ENCODE data around the gene CLASP1. TPM values are rescaled to one million over a fixed set of nuclear protein-coding genes. Genes with fewer than 3 reads are reported as not detected.

The CLASP1 gene
- total RNA-seq, 1 donor from 2014 or later, result 54.1 TPM

DNA sequence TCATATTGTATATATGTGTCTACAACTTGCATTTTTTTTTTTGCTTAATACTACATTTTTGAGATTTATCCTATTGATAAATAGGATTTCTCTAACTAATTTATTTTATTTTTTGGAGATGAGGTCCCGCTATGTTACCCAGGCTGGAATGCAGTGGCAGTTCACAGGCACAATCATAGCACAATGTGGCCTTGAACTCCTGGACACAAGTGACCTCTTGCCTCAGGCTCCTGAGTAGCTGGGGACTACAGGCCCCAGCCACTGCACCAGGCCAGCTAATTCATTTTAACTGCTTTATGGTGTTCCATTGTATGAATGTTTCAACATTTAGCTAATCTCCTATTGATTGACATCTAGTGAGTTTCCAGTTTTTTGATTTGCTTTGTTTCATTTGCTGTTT lies 16.8 kb upstream of the CLASP1 start:
- no peak for DNase-seq (ENCODE audit: low read depth)
- Histone ChIP-seq H3K4me3 (ENCODE audit: low read depth, low read length) (no peak overlapping the region), H3K27me3 (ENCODE audit: control insufficient read depth, insufficient read depth, low read length) (no peaks in the 10 kb centered on the region), H3K36me3 (ENCODE audit: control insufficient read depth, insufficient read depth, low read length) (no peaks in the 10 kb centered on the region)
- TF ChIP-seq, protein P1, sequence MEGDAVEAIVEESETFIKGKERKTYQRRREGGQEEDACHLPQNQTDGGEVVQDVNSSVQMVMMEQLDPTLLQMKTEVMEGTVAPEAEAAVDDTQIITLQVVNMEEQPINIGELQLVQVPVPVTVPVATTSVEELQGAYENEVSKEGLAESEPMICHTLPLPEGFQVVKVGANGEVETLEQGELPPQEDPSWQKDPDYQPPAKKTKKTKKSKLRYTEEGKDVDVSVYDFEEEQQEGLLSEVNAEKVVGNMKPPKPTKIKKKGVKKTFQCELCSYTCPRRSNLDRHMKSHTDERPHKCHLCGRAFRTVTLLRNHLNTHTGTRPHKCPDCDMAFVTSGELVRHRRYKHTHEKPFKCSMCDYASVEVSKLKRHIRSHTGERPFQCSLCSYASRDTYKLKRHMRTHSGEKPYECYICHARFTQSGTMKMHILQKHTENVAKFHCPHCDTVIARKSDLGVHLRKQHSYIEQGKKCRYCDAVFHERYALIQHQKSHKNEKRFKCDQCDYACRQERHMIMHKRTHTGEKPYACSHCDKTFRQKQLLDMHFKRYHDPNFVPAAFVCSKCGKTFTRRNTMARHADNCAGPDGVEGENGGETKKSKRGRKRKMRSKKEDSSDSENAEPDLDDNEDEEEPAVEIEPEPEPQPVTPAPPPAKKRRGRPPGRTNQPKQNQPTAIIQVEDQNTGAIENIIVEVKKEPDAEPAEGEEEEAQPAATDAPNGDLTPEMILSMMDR (IDR thresholded peaks at IDR 0.05; ENCODE audit: insufficient read depth, low read length, poor library complexity, severe bottlenecking), result no peak

DNA sequence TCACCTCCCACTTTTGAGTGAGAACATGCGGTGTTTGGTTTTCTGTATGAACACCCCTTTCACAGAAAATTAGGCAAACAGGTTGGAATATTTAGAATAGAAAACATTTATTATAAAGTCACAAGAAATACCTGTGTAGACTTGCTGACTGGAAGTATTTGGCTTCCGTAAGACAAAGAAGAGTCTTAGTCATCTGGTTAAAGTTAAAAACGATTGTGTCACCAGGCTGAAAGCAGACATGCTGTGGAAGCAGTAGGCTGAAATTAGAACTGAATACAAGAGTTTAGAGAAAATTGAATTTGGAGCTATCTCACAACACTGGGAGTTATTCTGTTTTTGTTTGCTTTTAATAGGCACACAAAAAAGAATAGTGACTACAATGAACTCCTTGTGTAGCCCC lies 16.2 kb upstream of the CLASP1 start:
- no peak for DNase-seq (ENCODE audit: low read depth)
- H3K4me3 ChIP-seq (ENCODE audit: low read depth, low read length), result no peak overlapping the region
- H3K27me3 ChIP-seq (ENCODE audit: control insufficient read depth, insufficient read depth, low read length), result no peaks in the 10 kb centered on the region
- no peaks in the 10 kb centered on the region for H3K36me3 ChIP-seq (ENCODE audit: control insufficient read depth, insufficient read depth, low read length)
- TF ChIP-seq, protein P1 (IDR thresholded peaks at IDR 0.05; ENCODE audit: insufficient read depth, low read length, poor library complexity, severe bottlenecking), result no peak

GRCh38 chr2:121664713-121665112 lies 15.5 kb upstream of the CLASP1 start:
- Histone ChIP-seq H3K27me3 (ENCODE audit: control insufficient read depth, insufficient read depth, low read length) (no peaks in the 10 kb centered on the region), H3K4me3 (ENCODE audit: low read depth, low read length) (no peak overlapping the region), H3K36me3 (ENCODE audit: control insufficient read depth, insufficient read depth, low read length) (no peaks in the 10 kb centered on the region)
- no peak for DNase-seq (ENCODE audit: low read depth)
- TF ChIP-seq, protein P1 (IDR thresholded peaks at IDR 0.05; ENCODE audit: insufficient read depth, low read length, poor library complexity, severe bottlenecking), result no peak

DNA sequence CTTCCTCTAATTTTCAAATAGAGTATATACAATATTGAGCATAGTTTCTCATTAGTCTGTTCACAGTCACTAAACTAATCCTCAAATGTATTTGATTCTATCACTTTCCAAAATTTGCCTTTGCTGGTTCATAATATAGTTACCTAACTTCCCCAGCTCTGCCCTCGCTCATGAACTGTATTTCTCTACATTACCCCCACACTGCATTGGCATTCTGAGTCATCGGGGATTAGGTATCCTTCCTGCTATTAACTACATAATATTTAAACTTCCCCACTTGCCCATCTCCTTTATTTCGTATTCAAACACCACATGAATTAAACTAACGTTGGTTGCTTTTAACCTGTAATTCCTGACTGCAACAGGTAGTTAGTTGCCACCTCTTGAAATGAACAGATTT lies 14.8 kb upstream of the CLASP1 start:
- no peak for DNase-seq (ENCODE audit: low read depth)
- H3K4me3 ChIP-seq (ENCODE audit: low read depth, low read length), result no peak overlapping the region
- TF ChIP-seq, protein P1 (IDR thresholded peaks at IDR 0.05; ENCODE audit: insufficient read depth, low read length, poor library complexity, severe bottlenecking), result no peak
- H3K27me3 ChIP-seq (ENCODE audit: control insufficient read depth, insufficient read depth, low read length), result no peaks in the 10 kb centered on the region
- H3K36me3 ChIP-seq (ENCODE audit: control insufficient read depth, insufficient read depth, low read length), result no peaks in the 10 kb centered on the region

GRCh38 chr2:121663434-121663833 lies 14.2 kb upstream of the CLASP1 start:
- TF ChIP-seq, protein P1 (IDR thresholded peaks at IDR 0.05; ENCODE audit: insufficient read depth, low read length, poor library complexity, severe bottlenecking), result no peak
- Histone ChIP-seq H3K4me3 (ENCODE audit: low read depth, low read length) (no peak overlapping the region), H3K36me3 (ENCODE audit: control insufficient read depth, insufficient read depth, low read length) (no peaks in the 10 kb centered on the region), H3K27me3 (ENCODE audit: control insufficient read depth, insufficient read depth, low read length) (no peaks in the 10 kb centered on the region)
- no peak for DNase-seq (ENCODE audit: low read depth)

- Histone ChIP-seq H3K27me3 (ENCODE audit: control insufficient read depth, insufficient read depth, low read length) (no peaks in the 10 kb centered on the region), H3K4me3 (ENCODE audit: low read depth, low read length) (no peak overlapping the region), H3K36me3 (ENCODE audit: control insufficient read depth, insufficient read depth, low read length) (no peaks in the 10 kb centered on the region)
- TF ChIP-seq, protein P1 (IDR thresholded peaks at IDR 0.05; ENCODE audit: insufficient read depth, low read length, poor library complexity, severe bottlenecking), result no peak
- DNase-seq (ENCODE audit: low read depth), result no peak
Measured at GRCh38 chr2:121662656-121663055, 13.4 kb upstream of the CLASP1 start.
